NCI-H82 treated with DMSO at 0.1 percent for 48 hours (cell line): ENCODE measurements around the gene SCNN1G.
"Not testable (repeated sequence)": the region's sequence is repeated elsewhere in the genome, so short reads cannot be mapped to it uniquely, and the experiment has no call there.

Source experiments
- DNase-seq: peaks from one replicate; lab custom pipeline; 2025; ENCODE audit not compliant: unreplicated experiment; lab: John Stamatoyannopoulos, UW

Gene SCNN1G

GRCh38 chr16:23182679-23183542, at the start of gene SCNN1G:
SCNN1G (plus strand) TSS chr16:23182745; CDS start chr16:23186272, 3,527 bp downstream.
- DNase-seq: no peak

GRCh38 chr16:23132775-23133463, 49.6 kb upstream of the SCNN1G start:
- DNase-seq: no peak

GRCh38 chr16:23134274-23134673, 48.3 kb upstream of the SCNN1G start:
- no peak for DNase-seq

GRCh38 chr16:23137256-23137655, 45.3 kb upstream of the SCNN1G start:
- no peak for DNase-seq

GRCh38 chr16:23137818-23138217, 44.7 kb upstream of the SCNN1G start:
- no peak for DNase-seq

GRCh38 chr16:23140107-23140506, 42.4 kb upstream of the SCNN1G start:
- no peak for DNase-seq

- DNase-seq: no peak
Measured at GRCh38 chr16:23141033-23141432, 41.5 kb upstream of the SCNN1G start.

- no peak for DNase-seq
Measured at GRCh38 chr16:23141500-23141899, 41.0 kb upstream of the SCNN1G start.

GRCh38 chr16:23141959-23142740, 40.4 kb upstream of the SCNN1G start:
- no peak for DNase-seq

GRCh38 chr16:23143391-23143790, 39.2 kb upstream of the SCNN1G start:
- DNase-seq: no peak

GRCh38 chr16:23144393-23144792, 38.2 kb upstream of the SCNN1G start:
- not testable (repeated sequence) for DNase-seq

GRCh38 chr16:23145186-23145585, 37.4 kb upstream of the SCNN1G start:
- no peak for DNase-seq

- no peak for DNase-seq
Measured at GRCh38 chr16:23145608-23146007, 36.9 kb upstream of the SCNN1G start.

GRCh38 chr16:23146877-23147601, 35.5 kb upstream of the SCNN1G start:
- no peak for DNase-seq

GRCh38 chr16:23147666-23148065, 34.9 kb upstream of the SCNN1G start:
- no peak for DNase-seq

- DNase-seq: no peak
Measured at GRCh38 chr16:23148166-23148512, 34.4 kb upstream of the SCNN1G start.

GRCh38 chr16:23148513-23149266, 33.9 kb upstream of the SCNN1G start:
- DNase-seq: no peak

GRCh38 chr16:23149267-23149992, 33.1 kb upstream of the SCNN1G start, which contains the start of gene USP31:
USP31 (minus strand) TSS chr16:23149452; CDS start chr16:23149270, 182 bp downstream.
- peak; percentile 69 for DNase-seq

- DNase-seq: no peak
Measured at GRCh38 chr16:23149993-23150364, 32.6 kb upstream of the SCNN1G start.
